Retina (tissue), 1 donor: Measurements from ENCODE around the gene OR5D16.
"Not testable (repeated sequence)": the region's sequence is repeated elsewhere in the genome, so short reads cannot be mapped to it uniquely, and the experiment has no call there.

Experiments used
- DNase-seq: peaks from one replicate; pipeline ENCODE4 v3.0.0-alpha.2; 2016

OR5D16 gene

GRCh38 chr11:55838452-55838851 lies at the start of gene OR5D16:
Gene OR5D16, plus strand, starts transcription at chr11:55838752. Its CDS starts 0 bp downstream, at chr11:55838752.
- no peak for DNase-seq

GRCh38 chr11:55791606-55792005 lies 46.9 kb upstream of the OR5D16 start:
- no peak for DNase-seq

- DNase-seq: no peak
Observed at GRCh38 chr11:55793321-55793720, 45.2 kb upstream of the OR5D16 start.

GRCh38 chr11:55795256-55795655 lies 43.3 kb upstream of the OR5D16 start, which contains the start of gene OR5D14:
Gene OR5D14, plus strand, starts transcription at chr11:55795556. Its CDS starts 0 bp downstream, at chr11:55795556.
- no peak for DNase-seq

- no peak for DNase-seq
Observed at GRCh38 chr11:55806248-55806647, 32.3 kb upstream of the OR5D16 start.

- no peak for DNase-seq
Observed at GRCh38 chr11:55811067-55811466, 27.5 kb upstream of the OR5D16 start, which contains the start of gene OR5L1. Gene OR5L1, plus strand, starts transcription at chr11:55811367. Its CDS starts 100 bp downstream, at chr11:55811467.

- no peak for DNase-seq
Observed at GRCh38 chr11:55819330-55819729, 19.2 kb upstream of the OR5D16 start, which contains the start of gene OR5D18. Gene OR5D18, plus strand, starts transcription at chr11:55819630. Its CDS starts 0 bp downstream, at chr11:55819630.

- no peak for DNase-seq
Observed at GRCh38 chr11:55826919-55827318, 11.6 kb upstream of the OR5D16 start, which contains the start of gene OR5L2. Gene OR5L2, plus strand, starts transcription at chr11:55827219. Its CDS starts 0 bp downstream, at chr11:55827219.

- no peak for DNase-seq
Observed at GRCh38 chr11:55847453-55847852, 8.9 kb downstream of the OR5D16 start.

- DNase-seq: no peak
Observed at GRCh38 chr11:55849037-55849436, 10.5 kb downstream of the OR5D16 start.

- no peak for DNase-seq
Observed at GRCh38 chr11:55852141-55852540, 13.6 kb downstream of the OR5D16 start.

- no peak for DNase-seq
Observed at GRCh38 chr11:55854704-55855103, 16.2 kb downstream of the OR5D16 start.

GRCh38 chr11:55867354-55867753 lies 28.8 kb downstream of the OR5D16 start:
- not testable (repeated sequence) for DNase-seq

GRCh38 chr11:55872731-55873130 lies 34.2 kb downstream of the OR5D16 start:
- peak; percentile 17 for DNase-seq

GRCh38 chr11:55873146-55873545 lies 34.6 kb downstream of the OR5D16 start:
- not testable (repeated sequence) for DNase-seq

- not testable (repeated sequence) for DNase-seq
Observed at GRCh38 chr11:55882997-55883396, 44.4 kb downstream of the OR5D16 start, which contains the start of gene TRIM51. Gene TRIM51, plus strand, starts transcription at chr11:55883297. Its CDS starts 2,132 bp downstream, at chr11:55885429.

- DNase-seq: not testable (repeated sequence)
Observed at GRCh38 chr11:55884995-55885394, 46.4 kb downstream of the OR5D16 start.

- not testable (repeated sequence) for DNase-seq
Observed at GRCh38 chr11:55885481-55885880, 46.9 kb downstream of the OR5D16 start.
